Measurements from ENCODE around the gene SRMS.

Gene SRMS

DNA sequence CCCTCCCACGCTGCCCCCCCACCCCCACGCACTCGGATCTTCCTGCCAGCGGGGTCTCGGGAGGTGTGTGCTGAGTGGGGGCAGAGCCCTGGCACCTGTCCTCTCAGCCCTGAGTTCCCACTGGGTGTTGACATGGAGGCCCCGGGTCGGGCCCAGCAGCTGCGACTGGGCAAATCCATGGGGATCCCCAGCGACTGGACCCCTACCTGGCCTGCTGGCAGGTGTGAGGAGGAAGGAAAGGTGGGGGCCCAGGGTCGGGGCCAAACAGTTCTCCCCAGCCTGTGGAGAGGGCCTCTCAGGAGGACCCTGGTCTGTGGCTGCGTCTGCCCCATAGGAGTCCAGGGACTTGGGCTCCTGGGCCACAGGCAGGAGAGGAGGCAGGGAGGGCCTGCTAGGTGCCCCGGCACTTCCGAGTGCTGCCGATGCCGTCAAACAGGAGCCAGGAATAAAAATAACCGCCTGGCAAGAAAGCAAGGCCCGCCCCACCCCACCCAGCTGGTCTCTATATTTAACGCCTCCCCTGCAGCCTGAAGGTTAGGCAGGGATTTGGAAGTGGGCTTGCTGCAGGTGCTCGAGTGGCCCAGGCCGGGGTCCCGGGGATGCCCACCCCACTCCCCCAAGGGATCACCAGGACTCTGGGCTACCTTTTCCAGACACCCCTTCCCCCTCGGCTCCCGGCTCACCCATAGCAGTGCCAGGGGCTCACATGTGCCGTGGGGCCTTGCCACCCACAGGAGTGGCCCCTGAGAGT lies 47.2 kb downstream of the SRMS start:
- no peak for DNase-seq (ENCODE audit: low read depth)

DNA sequence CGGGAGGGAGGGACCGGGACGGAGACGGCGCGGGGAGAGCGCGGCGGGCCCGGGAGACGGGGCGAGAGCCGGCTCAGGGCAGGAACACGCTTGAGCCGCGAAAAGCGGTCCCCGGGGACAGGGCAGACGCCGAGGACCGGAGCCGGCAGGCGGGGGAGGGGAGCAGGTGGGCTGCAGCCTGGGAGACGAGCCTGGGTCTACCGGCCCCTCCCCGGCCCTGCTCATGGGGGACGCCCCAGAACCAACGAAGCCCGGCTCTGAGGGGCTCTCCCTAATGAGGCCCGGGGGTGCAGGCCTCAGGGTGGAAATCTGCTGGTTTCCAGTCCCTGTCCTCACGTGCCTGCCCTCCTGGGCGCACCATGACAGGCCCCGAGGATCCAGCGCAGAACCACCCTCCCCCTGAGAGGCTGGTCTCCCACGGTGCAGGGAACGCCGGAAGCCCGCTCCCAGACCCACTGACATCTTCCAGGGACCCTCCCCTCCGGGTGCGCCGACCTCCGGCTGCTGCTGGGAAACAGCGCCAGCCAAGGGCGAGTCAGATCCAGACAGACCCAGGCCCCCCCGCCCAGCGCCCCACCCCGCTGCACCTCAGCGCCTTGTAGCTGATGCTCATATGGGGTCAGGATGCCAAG lies 48.1 kb downstream of the SRMS start:
- DNase-seq (ENCODE audit: low read depth), result no peak

DNA sequence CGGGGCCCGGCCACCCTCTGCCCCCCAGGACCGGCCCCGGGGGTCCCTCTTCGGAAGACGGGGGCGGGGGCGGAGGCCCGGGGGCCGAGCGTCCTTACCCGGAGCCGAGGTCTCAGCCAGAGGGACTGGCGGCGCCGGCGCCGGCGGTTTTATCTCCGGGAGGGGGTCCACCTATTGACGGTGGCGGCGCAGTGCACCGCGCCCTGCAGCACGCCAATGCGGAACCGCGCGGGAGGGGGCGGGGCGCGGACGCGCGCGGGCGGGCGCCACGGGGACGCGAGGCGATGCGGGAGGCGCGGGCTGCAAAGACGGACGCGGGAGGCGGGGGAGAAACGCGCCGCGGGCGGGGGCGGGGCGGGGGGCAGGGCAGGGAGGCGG lies 48.6 kb downstream of the SRMS start, which contains the start of gene EEF1A2:
Gene EEF1A2, minus strand, starts transcription at position 124 of the 378 bp plus-strand sequence. CDS start 1,320 bp downstream, outside the sequence.
- DNase-seq (ENCODE audit: low read depth), result peak; percentile 49

DNA sequence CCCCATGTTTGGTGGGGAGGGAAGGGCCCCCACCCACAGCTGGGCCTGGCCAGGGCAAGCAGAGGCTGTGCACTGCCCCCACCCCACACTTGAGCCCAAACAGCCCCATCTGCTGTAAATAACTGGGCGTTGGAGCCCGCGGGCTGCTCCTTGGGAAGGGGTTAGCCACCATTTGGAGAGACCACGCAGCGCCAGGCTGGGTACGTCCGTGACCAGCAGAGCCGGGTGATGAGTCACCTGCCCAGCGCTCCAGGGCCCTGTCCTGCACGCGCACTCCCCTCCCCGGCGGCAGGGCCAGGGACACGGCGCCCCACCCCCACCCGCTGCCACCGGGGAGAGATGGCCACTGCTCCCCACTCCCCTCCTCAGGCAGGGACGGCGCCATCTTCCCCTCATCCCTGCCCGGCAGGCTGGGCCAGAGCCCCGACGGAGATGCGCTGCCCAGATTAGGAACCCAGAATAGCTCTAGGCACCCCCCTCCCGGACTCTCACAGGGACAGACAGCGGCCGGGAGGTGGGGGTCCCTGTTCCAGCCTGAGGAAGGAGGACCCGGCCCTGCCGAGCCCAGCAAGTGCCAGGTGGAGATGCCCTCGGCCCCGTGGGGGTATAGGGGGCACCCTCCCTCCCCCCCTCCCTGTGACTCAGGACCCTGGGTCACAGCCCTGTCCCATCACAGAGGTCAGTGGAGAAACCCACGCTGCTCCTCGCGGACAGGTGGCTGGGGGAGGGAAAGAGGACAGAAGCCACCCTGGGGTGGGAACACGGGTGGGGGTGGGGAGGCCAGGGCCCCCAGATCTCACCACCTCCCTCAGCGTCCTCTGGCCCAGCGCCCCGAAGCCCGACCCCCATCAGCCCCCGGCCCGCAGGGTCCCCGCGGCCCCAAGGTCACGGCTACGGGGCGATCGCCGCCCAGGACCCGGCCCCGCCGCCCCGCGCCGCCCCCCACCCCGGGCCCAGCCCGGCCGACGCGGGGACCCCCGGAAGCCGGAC lies 49.3 kb downstream of the SRMS start:
- DNase-seq (ENCODE audit: low read depth), result no peak

DNA sequence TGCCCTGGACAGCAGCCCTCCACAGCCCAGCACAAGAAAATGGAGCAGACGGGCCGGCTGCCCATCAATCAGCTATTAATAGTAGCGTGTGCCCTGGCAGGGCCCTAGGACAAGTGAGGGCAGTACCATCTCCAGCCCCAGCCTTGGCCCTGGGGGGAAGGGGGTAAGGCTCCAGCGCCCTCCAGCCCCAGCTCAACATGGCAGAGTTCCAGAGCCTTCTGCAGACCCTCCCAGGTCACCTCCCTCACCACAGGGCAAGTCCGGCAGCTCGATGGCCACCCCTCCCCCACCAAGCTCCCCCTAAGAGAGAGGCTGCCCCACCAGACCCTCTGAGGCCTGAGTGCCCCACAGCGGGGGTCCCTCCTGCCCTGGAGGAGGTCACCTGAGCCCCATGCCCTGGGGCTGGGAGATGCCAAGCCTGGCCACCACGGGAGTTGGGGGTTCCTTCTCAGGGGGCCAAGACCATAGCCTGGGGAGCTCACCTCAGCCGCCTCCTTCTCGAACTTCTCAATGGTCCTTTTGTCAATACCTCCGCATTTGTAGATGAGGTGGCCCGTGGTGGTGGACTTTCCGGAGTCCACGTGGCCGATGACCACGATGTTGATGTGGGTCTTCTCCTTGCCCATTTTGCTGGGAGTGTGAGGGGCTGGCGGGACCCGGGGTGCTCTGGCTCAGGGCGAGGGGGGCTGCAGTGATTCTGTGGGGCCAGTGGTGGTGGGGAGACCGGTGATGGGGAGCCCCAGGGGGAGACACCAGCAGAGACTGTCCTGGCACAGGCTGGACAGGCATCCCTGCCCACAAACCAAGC lies 50.2 kb downstream of the SRMS start:
- DNase-seq (ENCODE audit: low read depth), result no peak

DNA sequence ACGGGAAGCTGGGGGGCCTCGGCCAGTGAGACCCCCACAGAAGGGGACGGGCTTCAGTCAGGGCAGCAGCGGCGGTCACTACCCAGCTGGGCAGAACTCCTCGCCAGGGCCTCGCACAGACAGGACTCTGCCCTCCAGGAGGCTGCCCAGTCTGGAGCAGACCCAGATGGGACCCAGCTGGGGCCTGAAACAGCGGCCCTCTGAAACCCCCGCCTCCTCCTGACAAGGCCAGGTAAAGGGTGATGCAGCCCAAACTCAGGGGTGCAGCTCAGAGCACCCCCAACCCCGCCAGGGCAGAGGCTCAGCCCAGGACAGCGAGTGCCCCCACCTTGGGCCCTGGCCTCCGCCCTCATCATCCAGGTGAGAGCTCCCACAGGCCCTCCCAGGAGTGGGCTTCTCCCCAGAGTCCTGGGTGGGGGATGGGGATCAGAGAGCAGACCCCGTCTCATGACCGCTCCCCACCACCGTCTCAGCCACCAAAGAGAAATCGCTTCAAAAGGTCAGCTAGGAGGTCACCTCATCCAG lies 50.9 kb downstream of the SRMS start:
- no peak for DNase-seq (ENCODE audit: low read depth)

DNA sequence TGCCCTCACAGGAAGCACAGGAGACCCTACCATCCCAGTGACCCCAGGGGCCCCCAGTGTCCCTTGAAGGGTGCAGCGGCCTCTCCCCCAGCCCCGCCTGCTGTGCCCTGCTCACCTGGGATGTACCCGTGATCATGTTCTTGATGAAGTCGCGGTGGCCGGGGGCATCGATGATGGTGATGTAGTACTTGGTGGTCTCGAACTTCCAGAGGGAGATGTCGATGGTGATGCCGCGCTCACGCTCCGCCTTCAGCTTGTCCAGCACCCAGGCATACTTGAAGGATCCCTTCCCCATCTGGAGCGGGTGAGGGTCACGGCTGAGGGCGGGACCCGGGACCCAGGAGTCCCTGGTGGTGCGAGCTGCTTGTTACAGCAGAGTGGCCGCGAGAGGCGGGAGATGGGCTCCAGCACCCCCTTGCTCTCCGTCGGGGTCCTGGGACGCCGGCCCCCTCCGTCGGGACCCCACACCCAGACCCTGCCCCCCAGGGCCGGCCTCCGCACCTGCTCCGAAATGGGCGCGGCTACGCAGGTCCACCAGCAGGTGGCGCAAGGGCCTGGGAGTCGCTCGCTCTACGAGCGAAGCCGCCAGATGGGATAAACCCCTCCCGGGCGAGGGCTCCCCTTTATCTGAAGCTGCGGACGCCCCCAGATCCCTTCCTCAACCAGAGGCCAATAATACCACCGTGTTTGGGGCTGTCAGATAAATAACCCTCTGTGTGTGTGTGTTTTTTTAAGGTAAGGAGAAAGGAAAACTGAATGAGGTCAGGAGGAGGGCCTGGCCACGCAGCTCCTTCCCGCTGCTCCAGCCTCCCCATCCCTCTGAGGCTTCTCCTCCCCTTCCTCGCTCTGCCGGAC lies 51.6 kb downstream of the SRMS start:
- peak; percentile 80 for DNase-seq (ENCODE audit: low read depth)

DNA sequence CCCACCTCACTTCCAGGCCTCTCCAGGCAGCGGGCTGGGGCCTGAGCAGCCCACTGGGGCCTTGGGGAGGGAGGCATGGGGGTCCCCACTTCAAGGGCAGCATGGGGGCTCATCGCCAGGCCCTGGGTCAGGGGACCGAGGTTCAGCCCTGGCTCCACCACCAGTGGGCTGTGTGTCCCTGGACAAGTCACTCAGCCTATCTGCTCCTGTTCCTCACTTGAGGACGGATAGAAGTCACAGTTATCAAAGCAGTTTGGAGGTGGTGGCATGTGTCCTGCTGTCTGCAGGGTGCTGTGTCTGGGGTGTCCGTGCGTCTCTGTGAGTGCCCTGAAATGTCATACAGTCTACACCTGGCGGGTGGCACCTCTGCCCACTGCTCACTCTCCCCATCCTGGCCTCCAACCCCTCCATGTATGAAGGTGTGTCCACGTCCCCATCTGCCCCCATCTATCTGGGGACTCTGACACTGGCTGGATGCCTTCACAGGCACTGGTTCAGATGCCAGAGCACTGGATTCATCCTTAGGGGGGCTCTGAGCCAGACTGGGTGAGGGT lies 52.3 kb downstream of the SRMS start:
- DNase-seq (ENCODE audit: low read depth), result no peak

DNA sequence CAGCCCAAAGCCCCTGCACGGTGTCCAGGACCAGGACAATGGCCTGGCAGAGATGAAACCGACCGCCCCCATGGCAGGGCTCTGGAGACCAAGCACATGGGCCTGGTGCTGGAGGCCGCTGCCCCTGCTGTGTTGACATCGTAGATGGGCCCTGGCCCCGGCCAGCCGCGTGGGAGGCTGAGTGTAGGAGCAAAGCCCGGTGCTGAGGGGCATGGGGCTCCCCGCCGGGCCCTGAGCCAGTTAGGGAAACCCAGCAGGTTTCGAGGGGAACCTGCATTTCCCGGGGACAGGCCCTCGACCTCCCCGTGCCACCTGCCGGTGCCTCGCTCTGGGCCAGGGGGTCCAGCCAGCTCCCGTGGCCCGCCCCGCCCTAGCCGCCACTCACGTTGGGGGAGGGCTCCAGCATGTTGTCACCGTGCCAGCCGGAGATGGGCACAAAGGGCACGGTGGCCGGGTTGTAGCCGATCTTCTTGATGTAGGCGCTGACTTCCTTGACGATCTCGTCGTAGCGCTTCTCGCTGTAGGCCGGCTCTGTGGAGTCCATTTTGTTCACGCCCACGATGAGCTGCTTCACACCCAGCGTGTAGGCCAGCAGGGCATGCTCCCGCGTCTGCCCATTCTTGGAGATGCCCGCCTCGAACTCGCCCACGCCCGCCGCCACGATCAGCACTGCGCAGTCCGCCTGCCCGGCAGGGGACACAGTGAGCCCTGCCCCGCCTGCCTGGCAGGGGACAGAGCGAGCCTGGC lies 53.0 kb downstream of the SRMS start:
- DNase-seq (ENCODE audit: low read depth), result no peak

DNA sequence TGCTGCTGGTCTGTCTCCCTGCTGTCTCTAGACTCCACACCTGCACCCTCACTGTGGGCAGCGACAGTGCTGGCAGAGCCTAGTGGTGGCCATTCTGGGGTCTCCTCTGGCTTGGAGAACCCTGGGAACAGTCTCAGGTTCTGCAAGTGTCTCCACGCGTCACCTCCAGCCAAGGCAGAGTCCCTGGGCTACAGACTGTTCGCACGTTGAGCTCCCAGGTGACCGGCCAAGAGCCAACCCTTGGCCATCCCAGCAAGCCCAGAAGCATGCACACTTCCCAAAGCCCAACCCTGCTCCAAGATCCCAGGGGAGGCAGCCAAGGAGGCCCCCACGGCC lies 53.5 kb downstream of the SRMS start:
- no peak for DNase-seq (ENCODE audit: low read depth)

DNA sequence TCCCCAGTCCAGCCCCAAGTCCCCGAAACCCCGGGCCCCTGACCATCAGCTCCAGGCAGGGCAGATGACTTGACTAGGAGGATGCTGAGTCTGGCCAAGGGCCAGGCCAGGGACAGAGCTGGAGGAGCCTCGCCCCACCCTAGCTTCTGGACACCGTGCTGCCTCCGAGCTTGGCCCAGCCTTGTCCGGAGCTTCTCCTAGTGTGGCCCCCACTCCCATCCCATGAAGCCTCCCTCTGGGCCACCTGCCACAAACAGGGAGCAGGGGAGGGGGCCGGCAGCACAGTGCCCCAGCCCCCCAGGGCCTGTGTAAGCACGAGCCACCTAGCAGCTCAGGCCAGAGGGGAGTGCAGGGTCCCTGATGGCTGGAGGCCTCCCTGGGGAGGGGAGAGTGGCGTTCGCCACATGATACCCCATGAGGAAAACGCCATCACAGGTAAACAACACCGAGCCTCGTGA lies 54.0 kb downstream of the SRMS start:
- no peak for DNase-seq (ENCODE audit: low read depth)

DNA sequence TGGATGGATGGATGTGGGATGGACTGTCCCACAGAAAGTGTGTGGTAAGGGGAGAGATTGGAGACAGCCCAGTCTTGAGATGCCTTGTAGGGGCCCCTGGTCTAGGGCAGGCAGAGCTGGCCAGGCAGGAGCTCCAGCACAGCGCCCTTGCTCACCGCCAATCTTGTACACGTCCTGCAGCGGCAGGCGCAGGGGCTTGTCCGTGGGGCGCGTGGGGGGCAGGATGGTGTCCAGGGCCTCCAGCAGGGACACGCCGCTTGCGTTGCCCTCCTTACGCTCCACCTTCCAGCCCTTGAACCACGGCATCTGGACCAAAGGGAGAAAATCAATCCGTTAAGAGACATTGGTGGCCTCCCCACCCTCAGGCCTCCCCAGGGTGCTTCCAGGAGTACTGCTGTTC lies 54.6 kb downstream of the SRMS start:
- DNase-seq (ENCODE audit: low read depth), result no peak

DNA sequence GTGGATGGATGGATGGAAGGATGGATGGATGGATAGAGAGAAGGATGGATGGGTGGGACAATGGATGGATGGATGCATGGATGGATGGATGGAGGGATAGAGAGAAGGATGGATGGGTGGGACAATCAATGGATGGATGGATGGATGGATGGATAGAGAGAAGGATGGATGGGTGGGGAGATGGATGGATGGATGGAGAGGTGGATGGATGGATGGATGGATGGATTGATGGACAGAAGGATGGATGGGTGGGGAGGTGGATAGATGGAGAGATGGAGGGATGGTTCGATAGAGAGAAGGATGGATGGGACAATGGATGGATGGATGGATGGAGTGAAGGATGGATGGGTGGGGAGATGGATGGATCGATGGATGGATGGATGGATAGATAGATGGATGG lies 55.0 kb downstream of the SRMS start:
- DNase-seq (ENCODE audit: low read depth), result no peak

DNA sequence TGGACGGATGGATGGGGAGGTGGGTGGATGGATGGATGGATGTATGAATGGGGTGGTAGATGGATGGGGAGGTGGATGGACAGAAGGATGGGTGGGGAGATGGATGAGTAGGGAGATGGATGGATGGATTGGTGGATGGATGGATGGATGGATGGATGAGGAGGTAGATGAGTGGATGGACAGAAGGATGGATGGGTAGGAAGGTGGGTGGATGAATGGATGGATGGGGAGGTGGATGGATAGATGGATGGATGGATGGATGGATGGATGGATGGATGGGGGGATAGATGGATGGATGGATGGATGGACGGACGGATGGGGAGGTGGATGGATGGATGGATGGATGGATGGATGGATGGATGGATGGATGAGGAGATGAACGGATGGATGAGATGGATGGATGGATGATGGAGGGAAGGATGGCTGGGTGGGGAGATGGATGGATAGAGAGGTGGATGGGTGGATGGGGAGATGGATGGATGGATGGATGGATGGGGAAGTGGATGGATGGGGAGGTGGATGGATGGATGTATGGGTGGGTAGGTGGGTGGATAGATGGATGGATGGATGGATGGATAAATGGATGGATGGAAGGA lies 55.8 kb downstream of the SRMS start:
- DNase-seq (ENCODE audit: low read depth), result no peak

DNA sequence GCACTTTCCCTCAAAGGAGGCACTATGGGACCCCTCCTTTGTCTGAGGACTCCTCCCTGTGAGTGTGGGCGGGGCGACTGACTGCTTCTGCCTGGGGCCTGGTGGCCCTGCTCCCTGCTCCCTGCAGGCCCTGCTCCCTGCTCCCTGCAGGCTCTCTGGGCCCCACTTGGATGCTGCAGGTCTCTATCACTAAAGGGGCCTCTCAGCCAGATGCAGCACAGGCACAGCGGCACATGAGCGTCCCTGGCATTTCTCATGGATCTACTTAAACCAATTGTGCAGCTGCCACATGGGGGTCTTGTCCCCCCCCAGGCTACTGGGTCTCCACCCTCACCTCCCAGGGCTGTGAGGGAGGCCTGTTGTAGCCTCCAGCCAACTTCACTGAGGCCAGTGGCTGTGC lies 56.5 kb downstream of the SRMS start:
- DNase-seq (ENCODE audit: low read depth), result no peak
